Amygdala (tissue), 56 donors: ENCODE measurements around the gene SLC66A1.

ENCODE experiments used
- DNase-seq, 56 donors: peaks; one replicate each; lab custom pipeline; 2025; lab: John Stamatoyannopoulos, UW

The SLC66A1 gene

GRCh38 chr1:19341201-19342061 lies 29.3 kb downstream of the SLC66A1 start:
- DNase-seq, result peak in 31 of 56 donors; percentile 5 to 63 (median 17)

- DNase-seq, result no peak
These were observed 30.1 kb downstream of the SLC66A1 start for GRCh38 chr1:19342062-19342750.

- DNase-seq, result no peak
These were observed 30.9 kb downstream of the SLC66A1 start for GRCh38 chr1:19342894-19343616.

GRCh38 chr1:19343617-19344350 lies 31.7 kb downstream of the SLC66A1 start:
- no peak for DNase-seq

GRCh38 chr1:19344372-19344810 lies 32.3 kb downstream of the SLC66A1 start:
- peak in 32 of 56 donors; percentile 7 to 72 (median 32) for DNase-seq

- DNase-seq, result no peak
These were observed 32.7 kb downstream of the SLC66A1 start for GRCh38 chr1:19344831-19345230.

GRCh38 chr1:19345391-19345790 lies 33.3 kb downstream of the SLC66A1 start:
- peak in 10 of 56 donors; percentile 7 to 39 (median 19) for DNase-seq

- DNase-seq, result no peak
These were observed 33.9 kb downstream of the SLC66A1 start for GRCh38 chr1:19346026-19346425.

GRCh38 chr1:19347533-19348172 lies 35.5 kb downstream of the SLC66A1 start:
- no peak for DNase-seq

- no peak for DNase-seq
These were observed 36.5 kb downstream of the SLC66A1 start for GRCh38 chr1:19348441-19349198.

GRCh38 chr1:19349999-19350398 lies 37.9 kb downstream of the SLC66A1 start:
- no peak for DNase-seq

- DNase-seq, result no peak
These were observed 38.4 kb downstream of the SLC66A1 start for GRCh38 chr1:19350566-19350965.

GRCh38 chr1:19351873-19352272 lies 39.7 kb downstream of the SLC66A1 start:
- DNase-seq, result no peak

- DNase-seq, result no peak
These were observed 40.7 kb downstream of the SLC66A1 start for GRCh38 chr1:19352839-19353238.

GRCh38 chr1:19353596-19353995 lies 41.5 kb downstream of the SLC66A1 start:
- DNase-seq, result no peak

GRCh38 chr1:19354531-19354981 lies 42.4 kb downstream of the SLC66A1 start:
- DNase-seq, result no peak

GRCh38 chr1:19356266-19356665 lies 44.1 kb downstream of the SLC66A1 start:
- no peak for DNase-seq

GRCh38 chr1:19357299-19357986 lies 45.3 kb downstream of the SLC66A1 start:
- DNase-seq, result no peak
